ENCODE measurements around the gene RAB41.
"Not testable (repeated sequence)": the region's sequence is repeated elsewhere in the genome, so short reads cannot be mapped to it uniquely, and the experiment has no call there.

The RAB41 gene

DNA sequence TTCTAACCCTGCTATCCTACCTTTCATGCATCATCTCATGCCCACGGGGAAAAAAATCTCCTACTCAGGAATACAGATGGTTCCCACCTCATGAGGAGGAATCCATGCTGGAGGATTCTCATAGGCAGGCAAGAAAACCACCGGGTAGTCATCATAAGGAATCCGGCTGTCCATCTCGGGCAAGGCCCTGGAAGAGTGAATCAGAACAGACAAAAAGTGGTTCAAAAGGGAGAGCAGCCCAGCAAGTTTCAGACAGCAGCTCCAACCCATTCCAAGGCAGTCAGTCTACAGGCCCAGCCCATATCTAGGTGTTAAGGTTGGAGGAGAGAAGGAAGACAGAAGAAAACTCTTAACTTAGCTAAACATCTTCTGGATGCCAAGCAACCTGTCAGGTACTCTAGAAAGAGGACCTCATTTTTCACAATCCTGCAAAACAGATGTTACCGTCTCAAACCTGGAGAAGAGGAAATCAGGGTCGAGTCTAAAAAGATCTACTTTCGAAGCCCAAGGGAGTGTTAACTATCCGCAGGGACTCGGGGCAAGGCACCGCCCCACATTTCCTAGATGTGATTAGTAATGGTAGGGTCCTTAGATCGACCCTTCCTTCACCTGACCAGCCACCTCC lies 7.3 kb downstream of the RAB41 start:
- Histone ChIP-seq H4K20me1 (no peaks in the 10 kb centered on the region), H3K27ac (peak overlapping the region; percentile 73; the same call in 1 of the 2 replicates), H3K4me3 (peak overlapping the region; percentile 76), H3K4me2 (peak overlapping the region; percentile 72), H3K36me3 (peaks cover 27% of the 10 kb centered on the region), H3K4me1 (peaks cover 28% of the 10 kb centered on the region), H3K9me3 (no peaks in the 10 kb centered on the region), H3K27me3 (peaks cover 87% of the 10 kb centered on the region), H3K9ac (peak overlapping the region; percentile 69)
- no peak for TF ChIP-seq Cebpa-rat (IDR thresholded peaks at IDR 0.05)

- Histone ChIP-seq H4K20me1 (no peaks in the 10 kb centered on the region), H3K9me3 (no peaks in the 10 kb centered on the region), H3K27ac (peak within 1 kb of the TSS; percentile 73; the same call in 1 of the 2 replicates), H3K4me1 (peaks cover 28% of the 10 kb centered on the region), H3K9ac (peak within 1 kb of the TSS; percentile 80), H3K36me3 (peaks cover 31% of the 10 kb centered on the region), H3K27me3 (peaks cover 82% of the 10 kb centered on the region), H3K4me2 (peak within 1 kb of the TSS; percentile 72), H3K4me3 (peak within 1 kb of the TSS; percentile 76)
- no peak for TF ChIP-seq Cebpa-rat (IDR thresholded peaks at IDR 0.05)
These were observed 8.1 kb downstream of the RAB41 start, which contains the start of the genes KIF4A and PDZD11 for GRCh38 chrX:70289793-70290770. Gene KIF4A, plus strand, starts transcription at chrX:70290104. Its CDS starts 355 bp downstream, at chrX:70290459. Gene PDZD11, minus strand, starts transcription at chrX:70289927. Its CDS starts 586 bp downstream, at chrX:70289341.

DNA sequence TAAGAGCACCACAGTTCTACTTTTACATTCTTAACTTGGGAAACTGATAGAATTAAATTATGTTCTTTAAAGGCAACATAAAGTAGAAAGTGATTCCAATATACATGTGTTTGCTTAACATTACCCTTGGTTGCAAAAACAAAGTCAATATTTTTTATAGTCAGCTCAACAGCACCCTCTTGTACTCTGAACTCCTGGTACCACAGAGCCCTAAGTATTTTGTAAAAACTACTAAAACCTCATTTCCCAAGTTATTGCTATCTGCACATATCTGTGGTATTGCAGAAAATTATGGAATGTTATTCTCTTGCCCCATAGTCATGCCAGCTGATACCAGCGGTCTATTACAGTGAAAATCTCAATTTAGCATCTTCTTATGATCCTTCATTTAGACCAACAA lies 10.8 kb downstream of the RAB41 start:
- peaks cover 2% of the 10 kb centered on the region; the same call in 1 of the 2 replicates for H4K20me1 ChIP-seq
- TF ChIP-seq Cebpa-rat (IDR thresholded peaks at IDR 0.05): no peak
- no peaks in the 10 kb centered on the region for H3K9me3 ChIP-seq
- peak overlapping the region; percentile 13; the same call in 1 of the 2 replicates for H3K4me2 ChIP-seq
- H3K4me1 ChIP-seq: peaks cover 28% of the 10 kb centered on the region
- no peak overlapping the region for H3K4me3 ChIP-seq
- peaks cover 64% of the 10 kb centered on the region for H3K27me3 ChIP-seq
- H3K27ac ChIP-seq: no peak overlapping the region
- peaks cover 18% of the 10 kb centered on the region; the same call in 1 of the 2 replicates for H3K36me3 ChIP-seq
- H3K9ac ChIP-seq: no peak overlapping the region

GRCh38 chrX:70293621-70294020 lies 11.6 kb downstream of the RAB41 start:
- Histone ChIP-seq H3K9ac (no peak overlapping the region), H3K36me3 (peaks cover 22% of the 10 kb centered on the region; the same call in 1 of the 2 replicates), H3K4me1 (peaks cover 28% of the 10 kb centered on the region), H3K4me3 (no peak overlapping the region), H3K4me2 (no peak overlapping the region), H3K27me3 (peaks cover 65% of the 10 kb centered on the region), H4K20me1 (peaks cover 9% of the 10 kb centered on the region; the same call in 1 of the 2 replicates), H3K27ac (no peak overlapping the region), H3K9me3 (no peaks in the 10 kb centered on the region)
- no peak for TF ChIP-seq Cebpa-rat (IDR thresholded peaks at IDR 0.05)

- Histone ChIP-seq H3K9ac (no peak overlapping the region), H4K20me1 (peaks cover 9% of the 10 kb centered on the region; the same call in 1 of the 2 replicates), H3K27me3 (peaks cover 57% of the 10 kb centered on the region), H3K4me2 (no peak overlapping the region), H3K36me3 (peaks cover 69% of the 10 kb centered on the region), H3K4me3 (no peak overlapping the region), H3K27ac (no peak overlapping the region), H3K9me3 (no peaks in the 10 kb centered on the region), H3K4me1 (no peaks in the 10 kb centered on the region)
- TF ChIP-seq Cebpa-rat (IDR thresholded peaks at IDR 0.05): no peak
These were observed 19.7 kb downstream of the RAB41 start for GRCh38 chrX:70301716-70302115.

DNA sequence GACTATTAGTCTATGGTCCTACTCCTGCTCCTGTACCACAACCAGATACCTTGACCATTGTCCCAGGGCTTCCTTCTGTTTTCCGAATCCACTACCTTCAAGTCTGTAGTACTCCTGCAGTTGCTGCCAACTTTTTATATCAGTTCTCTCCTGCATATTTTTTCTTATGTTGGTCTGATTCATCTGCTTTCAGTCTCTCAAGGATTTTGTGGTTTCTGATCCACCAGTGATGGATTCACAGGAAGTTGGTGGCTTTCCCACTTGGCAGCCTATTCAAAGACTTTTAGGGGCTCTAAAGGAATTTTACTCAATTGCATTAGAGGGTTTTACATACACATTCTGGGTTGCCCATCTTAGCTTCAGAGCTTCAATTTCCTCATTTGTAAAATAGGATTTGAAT lies 31.5 kb downstream of the RAB41 start:
- H3K4me1 ChIP-seq: no peaks in the 10 kb centered on the region
- no peak for TF ChIP-seq Cebpa-rat (IDR thresholded peaks at IDR 0.05)
- peaks cover 21% of the 10 kb centered on the region for H3K36me3 ChIP-seq
- H3K27ac ChIP-seq: no peak overlapping the region
- H3K9me3 ChIP-seq: no peaks in the 10 kb centered on the region
- 0 out of 2 replicates have a peak, but pooled peaks cover 4% of the 10 kb centered on the region for H4K20me1 ChIP-seq
- H3K4me3 ChIP-seq: no peak overlapping the region
- H3K4me2 ChIP-seq: no peak overlapping the region
- peaks cover 22% of the 10 kb centered on the region for H3K27me3 ChIP-seq
- no peak overlapping the region for H3K9ac ChIP-seq

- no peak overlapping the region for H3K4me3 ChIP-seq
- H3K27ac ChIP-seq: no peak overlapping the region
- peaks cover 56% of the 10 kb centered on the region for H3K27me3 ChIP-seq
- H4K20me1 ChIP-seq: no peaks in the 10 kb centered on the region
- no peaks in the 10 kb centered on the region for H3K9me3 ChIP-seq
- H3K36me3 ChIP-seq: peaks cover 11% of the 10 kb centered on the region; the same call in 1 of the 2 replicates
- H3K4me2 ChIP-seq: no peak overlapping the region
- no peak for TF ChIP-seq Cebpa-rat (IDR thresholded peaks at IDR 0.05)
- H3K9ac ChIP-seq: no peak overlapping the region
- no peaks in the 10 kb centered on the region for H3K4me1 ChIP-seq
These were observed 40.8 kb downstream of the RAB41 start for GRCh38 chrX:70322784-70323183.

- not testable (repeated sequence) for H3K9ac ChIP-seq
These were observed 41.7 kb downstream of the RAB41 start for GRCh38 chrX:70323628-70324027.

DNA sequence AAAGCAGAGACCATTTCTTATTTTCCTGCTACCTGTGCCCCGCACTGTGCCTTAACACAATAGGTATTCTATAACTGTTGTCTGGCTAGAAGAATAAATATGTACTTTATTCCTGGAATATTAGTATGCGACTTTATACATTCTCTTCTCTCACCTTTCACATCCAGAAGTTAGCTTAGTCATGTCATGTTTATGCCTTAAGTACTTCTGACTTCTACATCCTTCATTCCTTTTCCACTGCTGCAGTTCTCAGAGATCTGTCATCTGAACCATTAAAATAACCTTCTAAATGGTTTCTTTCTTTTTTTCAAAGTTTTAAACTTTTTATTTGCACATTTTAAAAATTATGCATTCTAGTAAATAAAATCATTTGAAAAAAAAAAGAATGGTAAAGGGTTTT lies 42.4 kb downstream of the RAB41 start:
- Histone ChIP-seq H3K4me1 (no peaks in the 10 kb centered on the region), H3K27me3 (peaks cover 66% of the 10 kb centered on the region), H3K36me3 (peaks cover 13% of the 10 kb centered on the region; the same call in 1 of the 2 replicates), H4K20me1 (no peaks in the 10 kb centered on the region), H3K4me3 (no peak overlapping the region), H3K4me2 (no peak overlapping the region), H3K9ac (no peak overlapping the region), H3K9me3 (no peaks in the 10 kb centered on the region), H3K27ac (no peak overlapping the region)
- TF ChIP-seq Cebpa-rat (IDR thresholded peaks at IDR 0.05): no peak

More at GRCh38 chrX:70323628-70324027, 41.7 kb downstream of the RAB41 start:
- H3K4me3 ChIP-seq, H3K4me2 ChIP-seq, H3K4me1 ChIP-seq, H4K20me1 ChIP-seq, H3K9me3 ChIP-seq, H3K27ac ChIP-seq: not testable (repeated sequence)
- peaks cover 62% of the 10 kb centered on the region for H3K27me3 ChIP-seq
- H3K36me3 ChIP-seq: peaks cover 11% of the 10 kb centered on the region; the same call in 1 of the 2 replicates
